Urinary bladder (tissue), 4 donors: ENCODE data around the gene AMIGO2. TPM values are rescaled to one million over a fixed set of nuclear protein-coding genes. Genes with fewer than 3 reads are reported as not detected.
A peak's percentile ranks its signal among the peaks of the same experiment; 100 is the strongest.

Experiments used
- DNase-seq: peaks from one replicate; pipeline ENCODE4 v3.0.0-alpha.2; 2015; ENCODE audit errors: extremely low spot score
- H3K27ac ChIP-seq: one replicate; pipeline ENCODE4 v1.5.1; 2013; ENCODE audit warnings: low read depth, mild to moderate bottlenecking, moderate library complexity
- H3K36me3 ChIP-seq: one replicate; pipeline ENCODE4 v1.6.1; 2013; ENCODE audit warnings: mild to moderate bottlenecking, moderate library complexity; ENCODE audit not compliant: insufficient read depth
- H3K4me1 ChIP-seq: one replicate; pipeline ENCODE4 v1.6.1; 2013; ENCODE audit warnings: mild to moderate bottlenecking, moderate library complexity; ENCODE audit not compliant: insufficient read depth
- H3K4me3 ChIP-seq: one replicate; pipeline ENCODE4 v1.5.1; 2013; ENCODE audit warnings: low read depth, low read length
- WGBS: extraction: QIAGEN DNeasy Blood & Tissue Kit; methylation state at CpG from one replicate; pipeline ENCODE4 v1.1.7; 2013; 5-methylcytosine and 5-hydroxymethylcytosine counted together
- polyA plus RNA-seq: library from polyadenylated mRNA; stranded (reverse); fragments of 200-250 nt; gene quantifications from one replicate; pipeline ENCODE4 v1.2.3, GENCODE V29; 2013
- total RNA-seq: library from RNA; depleted of rRNA; stranded (reverse); fragments of >200 nt; gene quantifications from one replicate; pipeline ENCODE4 v1.2.3, GENCODE V29; 2014
- donor health status: healthy with polysubstance abuse.
- donor health status: healthy.

The AMIGO2 gene
- total and polyA plus RNA-seq, 2 donors = 17.9 to 21.6 TPM

GRCh38 chr12:47088021-47088944, 8.5 kb upstream of the AMIGO2 start:
- 37% methylated on average over 7 of the region's 7 CpGs for WGBS
- no peak for DNase-seq
- Histone ChIP-seq H3K4me3 (no peak overlapping the region), H3K36me3 (no peaks in the 10 kb centered on the region), H3K4me1 (no peaks in the 10 kb centered on the region), H3K27ac (peak overlapping the region; percentile 66)

- WGBS = 64% methylated on average over 2 of the region's 2 CpGs
- no peaks in the 10 kb centered on the region for H3K36me3 ChIP-seq
- H3K4me1 ChIP-seq = no peaks in the 10 kb centered on the region
- DNase-seq = no peak
- no peak overlapping the region for H3K27ac ChIP-seq
- no peak overlapping the region for H3K4me3 ChIP-seq
These were observed 7.4 kb upstream of the AMIGO2 start for GRCh38 chr12:47087088-47087688.

- H3K4me3 ChIP-seq = no peak overlapping the region
- H3K36me3 ChIP-seq = no peaks in the 10 kb centered on the region
- no peaks in the 10 kb centered on the region for H3K4me1 ChIP-seq
- peak overlapping the region; percentile 67 for H3K27ac ChIP-seq
- DNase-seq = no peak
- 63% methylated on average over 6 of the region's 6 CpGs for WGBS
These were observed 6.1 kb upstream of the AMIGO2 start for GRCh38 chr12:47085815-47086252.

GRCh38 chr12:47084172-47084571, 4.4 kb upstream of the AMIGO2 start:
- H3K27ac ChIP-seq = no peak overlapping the region
- H3K4me1 ChIP-seq = no peaks in the 10 kb centered on the region
- WGBS = 84% methylated on average over 1 of the region's 1 CpG
- DNase-seq = no peak
- no peak overlapping the region for H3K4me3 ChIP-seq
- H3K36me3 ChIP-seq = no peaks in the 10 kb centered on the region

GRCh38 chr12:47082796-47083621, 3.2 kb upstream of the AMIGO2 start:
- DNase-seq = no peak
- WGBS = 73% methylated on average over 7 of the region's 7 CpGs
- Histone ChIP-seq H3K4me3 (no peak overlapping the region), H3K4me1 (no peaks in the 10 kb centered on the region), H3K27ac (no peak overlapping the region), H3K36me3 (no peaks in the 10 kb centered on the region)

GRCh38 chr12:47082283-47082682, 2.5 kb upstream of the AMIGO2 start:
- 84% methylated on average over 3 of the region's 3 CpGs for WGBS
- Histone ChIP-seq H3K27ac (no peak overlapping the region), H3K36me3 (no peaks in the 10 kb centered on the region), H3K4me3 (no peak overlapping the region), H3K4me1 (no peaks in the 10 kb centered on the region)
- no peak for DNase-seq

- peak overlapping the region; percentile 83 for H3K4me3 ChIP-seq
- no peaks in the 10 kb centered on the region for H3K36me3 ChIP-seq
- H3K4me1 ChIP-seq = no peaks in the 10 kb centered on the region
- WGBS = 12% methylated on average over 26 of the region's 26 CpGs
- DNase-seq = no peak
- peak overlapping the region; percentile 58 for H3K27ac ChIP-seq
These were observed 1.2 kb upstream of the AMIGO2 start for GRCh38 chr12:47080725-47081502.

GRCh38 chr12:47079981-47080724, 394 bp upstream of the AMIGO2 start:
- Histone ChIP-seq H3K36me3 (no peaks in the 10 kb centered on the region), H3K4me1 (no peaks in the 10 kb centered on the region), H3K27ac (peak overlapping the region; percentile 88), H3K4me3 (peak overlapping the region; percentile 83)
- no peak for DNase-seq
- under 1% methylated on average over 49 of the region's 49 CpGs for WGBS

GRCh38 chr12:47078733-47079467, 859 bp downstream of the AMIGO2 start:
- no peaks in the 10 kb centered on the region for H3K4me1 ChIP-seq
- 4% methylated on average over 17 of the region's 17 CpGs for WGBS
- H3K36me3 ChIP-seq = no peaks in the 10 kb centered on the region
- H3K27ac ChIP-seq = peak overlapping the region; percentile 88
- no peak for DNase-seq
- H3K4me3 ChIP-seq = peak overlapping the region; percentile 83

GRCh38 chr12:47078086-47078395, 1.7 kb downstream of the AMIGO2 start:
- DNase-seq = no peak
- no peaks in the 10 kb centered on the region for H3K4me1 ChIP-seq
- no peak overlapping the region for H3K27ac ChIP-seq
- H3K4me3 ChIP-seq = no peak overlapping the region
- H3K36me3 ChIP-seq = no peaks in the 10 kb centered on the region
- WGBS = 90% methylated on average over 8 of the region's 8 CpGs

GRCh38 chr12:47077206-47078085, 2.3 kb downstream of the AMIGO2 start:
- Histone ChIP-seq H3K4me3 (peak overlapping the region; percentile 15), H3K4me1 (no peaks in the 10 kb centered on the region), H3K36me3 (no peaks in the 10 kb centered on the region), H3K27ac (no peak overlapping the region)
- WGBS = 86% methylated on average over 17 of the region's 17 CpGs
- no peak for DNase-seq
